A673 (cell line): ENCODE results near the gene WDR38.

Experiments used
- EZH2 ChIP-seq: fragments of 200-600 bp; sonication (generic); IDR thresholded peaks from 2 replicates; pipeline ENCODE4 v1.6.1; 2017; ENCODE audit warnings: borderline replicate concordance, low read depth, mild to moderate bottlenecking, mixed read lengths, antibody characterized with exemption, low read length; ENCODE audit not compliant: poor library complexity, severe bottlenecking
- TF ChIP-seq, protein P1 (sequence below): fragments of 300-800, 200-600 bp; sonication (generic); conservative IDR thresholded peaks from 2 replicates; pipeline ENCODE4 v1.5.1; 2017; ENCODE audit warnings: low read depth, mild to moderate bottlenecking, antibody characterized with exemption, low read length, moderate library complexity, mixed read lengths

DNA sequence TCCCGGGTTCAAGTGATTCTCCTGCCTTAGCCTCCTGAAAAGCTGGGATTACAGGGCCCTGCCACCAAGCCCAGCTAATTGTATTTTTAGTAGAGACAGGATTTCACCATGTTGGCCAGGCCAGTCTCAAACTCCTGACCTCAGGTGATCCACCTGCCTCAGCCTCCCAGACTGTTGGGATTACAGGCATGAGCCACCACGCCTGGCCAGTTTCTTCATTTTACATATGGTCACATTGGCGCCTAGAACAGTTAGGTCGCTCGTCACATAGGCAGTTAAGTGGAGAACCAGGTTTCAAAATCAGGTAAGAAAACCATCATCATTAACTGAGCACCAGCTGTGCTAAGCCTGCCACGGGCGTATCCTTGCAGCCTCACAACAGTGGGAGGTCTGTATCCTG is 40.2 kb upstream of the WDR38 start:
- TF ChIP-seq, protein P1, sequence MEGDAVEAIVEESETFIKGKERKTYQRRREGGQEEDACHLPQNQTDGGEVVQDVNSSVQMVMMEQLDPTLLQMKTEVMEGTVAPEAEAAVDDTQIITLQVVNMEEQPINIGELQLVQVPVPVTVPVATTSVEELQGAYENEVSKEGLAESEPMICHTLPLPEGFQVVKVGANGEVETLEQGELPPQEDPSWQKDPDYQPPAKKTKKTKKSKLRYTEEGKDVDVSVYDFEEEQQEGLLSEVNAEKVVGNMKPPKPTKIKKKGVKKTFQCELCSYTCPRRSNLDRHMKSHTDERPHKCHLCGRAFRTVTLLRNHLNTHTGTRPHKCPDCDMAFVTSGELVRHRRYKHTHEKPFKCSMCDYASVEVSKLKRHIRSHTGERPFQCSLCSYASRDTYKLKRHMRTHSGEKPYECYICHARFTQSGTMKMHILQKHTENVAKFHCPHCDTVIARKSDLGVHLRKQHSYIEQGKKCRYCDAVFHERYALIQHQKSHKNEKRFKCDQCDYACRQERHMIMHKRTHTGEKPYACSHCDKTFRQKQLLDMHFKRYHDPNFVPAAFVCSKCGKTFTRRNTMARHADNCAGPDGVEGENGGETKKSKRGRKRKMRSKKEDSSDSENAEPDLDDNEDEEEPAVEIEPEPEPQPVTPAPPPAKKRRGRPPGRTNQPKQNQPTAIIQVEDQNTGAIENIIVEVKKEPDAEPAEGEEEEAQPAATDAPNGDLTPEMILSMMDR, result no peak
- no peak for TF ChIP-seq EZH2
